Ascending aorta (tissue), 2 donors: ENCODE results near the gene C19orf12. TPM values are rescaled to one million over a fixed set of nuclear protein-coding genes. Genes with fewer than 3 reads are reported as not detected.
"Not testable (repeated sequence)": the region's sequence is repeated elsewhere in the genome, so short reads cannot be mapped to it uniquely, and the experiment has no call there.

Experiments used
- DNase-seq, 2 donors: peaks; one replicate each; pipeline ENCODE4 v3.0.0-alpha.2; 2019; ENCODE audit warnings: low spot score in 2 of 2
- H3K27ac ChIP-seq, 2 donors: fragments of 200-600 bp; sonication (generic); one replicate each; pipeline ENCODE4 v1.5.1; 2016 to 2017; ENCODE audit warnings: mild to moderate bottlenecking in 1 of 2
- H3K27me3 ChIP-seq: fragments of 200-600 bp; sonication (generic); one replicate; pipeline ENCODE4 v1.5.1; 2017
- H3K36me3 ChIP-seq, 2 donors: fragments of 200-600 bp; sonication (generic); one replicate each; pipeline ENCODE4 v1.5.1; 2016
- H3K4me1 ChIP-seq, 2 donors: fragments of 200-600 bp; sonication (generic); one replicate each; pipeline ENCODE4 v1.5.1; 2016 to 2017; ENCODE audit warnings: mild to moderate bottlenecking in 1 of 2
- H3K4me3 ChIP-seq, 2 donors: fragments of 200-600 bp; sonication (generic); one replicate each; pipeline ENCODE4 v1.5.1; 2016 to 2017; ENCODE audit warnings: mild to moderate bottlenecking in 1 of 2
- H3K9me3 ChIP-seq, 2 donors: fragments of 200-600 bp; sonication (generic); one replicate each; pipeline ENCODE4 v1.5.1; 2016
- CTCF ChIP-seq, 3 experiments: fragments of 200-600 bp in 2 of 3; fragments of 450-650 bp in 1 of 3; sonication (generic) in 2 of 3; IDR thresholded peaks; one replicate each; pipeline ENCODE4 v1.5.1; 2016 to 2019; ENCODE audit warnings: antibody characterized with exemption in 3 of 3, mild to moderate bottlenecking in 1 of 3, moderate library complexity in 1 of 3
- intact Hi-C: fragments of 100-400 bp; cut with DNase I; formaldehyde crosslinking; loops from one replicate; pipeline ENCODE4 v1.15.1; 2023
- total RNA-seq: library from RNA; depleted of rRNA; stranded (reverse); fragments of >200 nt; gene quantifications from one replicate; pipeline ENCODE4 v1.1.0, GENCODE V29; 2016

C19orf12 gene
- total RNA-seq, 1 donor from 2014 or later = 37.8 TPM

- Histone ChIP-seq H3K27me3 (no peaks in the 10 kb centered on the region), H3K36me3 (no peaks in the 10 kb centered on the region), H3K4me3 (peak overlapping the region; percentile 91 to 97), H3K9me3 (no peaks in the 10 kb centered on the region), H3K27ac (peak overlapping the region; percentile 81 to 95), H3K4me1 (peaks cover 9 to 28% of the 10 kb centered on the region in 2 donors)
- no peak for DNase-seq
- intact Hi-C loops = loop anchor here (1.0 to 10.0 kb wide), 8 partner anchors 22 to 503 kb away; partner anchors contain the start of genes CCNE1, POP4, UQCRFS1 and URI1
- no peak for TF ChIP-seq CTCF (IDR thresholded peaks at IDR 0.05)
Measured at GRCh38 chr19:29715701-29716581, 880 bp upstream of the C19orf12 start.

GRCh38 chr19:29714371-29714952 is 599 bp downstream of the C19orf12 start:
- H3K4me1 ChIP-seq = peaks cover 9 to 28% of the 10 kb centered on the region in 2 donors

GRCh38 chr19:29712744-29713516 is 2.1 kb downstream of the C19orf12 start:
- intact Hi-C loops = loop anchor here (10.0 kb wide), 1 partner anchor 232 kb away; the partner anchor contains the start of gene URI1
- no peaks in the 10 kb centered on the region for H3K36me3 ChIP-seq
- H3K9me3 ChIP-seq = no peaks in the 10 kb centered on the region
- no peak for DNase-seq
- no peak overlapping the region for H3K4me3 ChIP-seq
- no peak for TF ChIP-seq CTCF (IDR thresholded peaks at IDR 0.05)
- no peak overlapping the region for H3K27ac ChIP-seq
- H3K27me3 ChIP-seq = no peaks in the 10 kb centered on the region
- H3K4me1 ChIP-seq = peaks cover 9 to 28% of the 10 kb centered on the region in 2 donors

More at GRCh38 chr19:29714371-29714952, 599 bp downstream of the C19orf12 start:
- intact Hi-C loops = loop anchor here (10.0 kb wide), 1 partner anchor 230 kb away; the partner anchor contains the start of gene URI1
- DNase-seq = no peak
- H3K36me3 ChIP-seq = no peaks in the 10 kb centered on the region
- H3K27me3 ChIP-seq = no peaks in the 10 kb centered on the region
- H3K4me3 ChIP-seq = peak overlapping the region; percentile 91 to 97
- no peaks in the 10 kb centered on the region for H3K9me3 ChIP-seq
- peak overlapping the region; percentile 81 to 95 for H3K27ac ChIP-seq
- TF ChIP-seq CTCF (IDR thresholded peaks at IDR 0.05) = no peak

GRCh38 chr19:29711584-29712132 is 3.4 kb downstream of the C19orf12 start:
- TF ChIP-seq CTCF (IDR thresholded peaks at IDR 0.05) = no peak
- Histone ChIP-seq H3K9me3 (no peaks in the 10 kb centered on the region), H3K4me3 (no peak overlapping the region), H3K27me3 (no peaks in the 10 kb centered on the region), H3K36me3 (peaks cover 9 to 11% of the 10 kb centered on the region in 2 donors), H3K4me1 (peaks cover 9 to 25% of the 10 kb centered on the region in 2 donors), H3K27ac (no peak overlapping the region)
- intact Hi-C loops = loop anchor here (10.0 kb wide), 1 partner anchor 233 kb away; the partner anchor contains the start of gene URI1
- DNase-seq = no peak

GRCh38 chr19:29709440-29709798 is 5.6 kb downstream of the C19orf12 start:
- peaks cover 2 to 16% of the 10 kb centered on the region in 2 donors for H3K4me1 ChIP-seq
- intact Hi-C loops, H3K27me3 ChIP-seq, DNase-seq, H3K27ac ChIP-seq, H3K4me3 ChIP-seq, H3K9me3 ChIP-seq: not testable (repeated sequence)
- peaks cover 16 to 22% of the 10 kb centered on the region in 2 donors for H3K36me3 ChIP-seq
